DND-41 (cell line): Measurements from ENCODE around the gene YWHAG.

ENCODE experiments used
- ATAC-seq: fragments of 200-7000 bp; cut with Tn5 transposase; 3 replicates; pipeline ENCODE4 v1.9.1; 2021; ENCODE audit warnings: low read depth; ENCODE audit not compliant: insufficient read depth
- DNase-seq: peaks from one replicate; pipeline ENCODE4 v3.0.0-alpha.2; 2020
- H2AFZ ChIP-seq: 2 replicates; pipeline ENCODE4 v1.6.0; 2012; ENCODE audit warnings: low read depth, low read length
- H3K27ac ChIP-seq: 2 replicates; pipeline ENCODE4 v1.5.1; 2012; ENCODE audit warnings: low read length, inconsistent platforms
- H3K27me3 ChIP-seq: fragments of 200-600 bp; sonication (generic); 2 replicates; pipeline ENCODE4 v1.6.0; 2012; ENCODE audit warnings: low read length, mild to moderate bottlenecking, inconsistent platforms; ENCODE audit not compliant: insufficient read depth, poor library complexity
- H3K36me3 ChIP-seq: 2 replicates; pipeline ENCODE4 v1.5.1; 2012; ENCODE audit warnings: low read length, inconsistent platforms; ENCODE audit not compliant: insufficient read depth
- H3K4me1 ChIP-seq: 2 replicates; pipeline ENCODE4 v1.5.1; 2012; ENCODE audit warnings: mild to moderate bottlenecking, low read length; ENCODE audit not compliant: insufficient read depth
- H3K4me2 ChIP-seq: 2 replicates; pipeline ENCODE4 v1.6.0; 2012; ENCODE audit warnings: mild to moderate bottlenecking, moderate library complexity, low read length, inconsistent platforms; ENCODE audit not compliant: insufficient read depth
- H3K4me3 ChIP-seq, 2 experiments: fragments of 200-600 bp in 1 of 2; shearing (Covaris generic) in 1 of 2; 2 replicates each; pipeline ENCODE4 v1.5.1; 2012 to 2016; ENCODE audit warnings: inconsistent platforms in 2 of 2, low read length in 2 of 2, mild to moderate bottlenecking in 2 of 2, low read depth in 1 of 2, moderate library complexity in 1 of 2
- H3K79me2 ChIP-seq: 2 replicates; pipeline ENCODE4 v1.6.0; 2012; ENCODE audit warnings: low read length, inconsistent platforms; ENCODE audit not compliant: insufficient read depth
- H3K9ac ChIP-seq: 2 replicates; pipeline ENCODE4 v1.6.0; 2012; ENCODE audit warnings: low read depth, mild to moderate bottlenecking, inconsistent platforms, low read length, moderate library complexity
- H3K9me3 ChIP-seq: 2 replicates; pipeline ENCODE4 v1.5.1; 2012; ENCODE audit warnings: low read length, moderate library complexity, mild to moderate bottlenecking, inconsistent platforms; ENCODE audit not compliant: insufficient read depth, severe bottlenecking
- H4K20me1 ChIP-seq: 2 replicates; pipeline ENCODE4 v1.6.0; 2012; ENCODE audit warnings: low read length; ENCODE audit not compliant: insufficient read depth
- EZH2 ChIP-seq: IDR thresholded peaks from 3 replicates; pipeline ENCODE4 v1.6.1; 2012; ENCODE audit warnings: borderline replicate concordance, low read depth, mild to moderate bottlenecking, moderate library complexity, low read length, inconsistent platforms; ENCODE audit not compliant: severe bottlenecking
- TF ChIP-seq, protein P1 (sequence below): IDR thresholded peaks from 2 replicates; pipeline ENCODE4 v1.5.1; 2012; ENCODE audit warnings: borderline replicate concordance, low read length, moderate library complexity, mild to moderate bottlenecking; ENCODE audit not compliant: poor library complexity, severe bottlenecking; ENCODE audit errors: extremely low read depth

The YWHAG gene

GRCh38 chr7:76394957-76395356, 36.2 kb upstream of the YWHAG start:
- H4K20me1 ChIP-seq = no peaks in the 10 kb centered on the region
- DNase-seq (no peak), ATAC-seq (no peak)
- no peaks in the 10 kb centered on the region for H3K9me3 ChIP-seq
- no peaks in the 10 kb centered on the region for H3K36me3 ChIP-seq
- H3K9ac ChIP-seq = no peak overlapping the region
- no peaks in the 10 kb centered on the region for H3K27me3 ChIP-seq
- TF ChIP-seq, protein P1, sequence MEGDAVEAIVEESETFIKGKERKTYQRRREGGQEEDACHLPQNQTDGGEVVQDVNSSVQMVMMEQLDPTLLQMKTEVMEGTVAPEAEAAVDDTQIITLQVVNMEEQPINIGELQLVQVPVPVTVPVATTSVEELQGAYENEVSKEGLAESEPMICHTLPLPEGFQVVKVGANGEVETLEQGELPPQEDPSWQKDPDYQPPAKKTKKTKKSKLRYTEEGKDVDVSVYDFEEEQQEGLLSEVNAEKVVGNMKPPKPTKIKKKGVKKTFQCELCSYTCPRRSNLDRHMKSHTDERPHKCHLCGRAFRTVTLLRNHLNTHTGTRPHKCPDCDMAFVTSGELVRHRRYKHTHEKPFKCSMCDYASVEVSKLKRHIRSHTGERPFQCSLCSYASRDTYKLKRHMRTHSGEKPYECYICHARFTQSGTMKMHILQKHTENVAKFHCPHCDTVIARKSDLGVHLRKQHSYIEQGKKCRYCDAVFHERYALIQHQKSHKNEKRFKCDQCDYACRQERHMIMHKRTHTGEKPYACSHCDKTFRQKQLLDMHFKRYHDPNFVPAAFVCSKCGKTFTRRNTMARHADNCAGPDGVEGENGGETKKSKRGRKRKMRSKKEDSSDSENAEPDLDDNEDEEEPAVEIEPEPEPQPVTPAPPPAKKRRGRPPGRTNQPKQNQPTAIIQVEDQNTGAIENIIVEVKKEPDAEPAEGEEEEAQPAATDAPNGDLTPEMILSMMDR = no peak
- TF ChIP-seq EZH2 = no peak
- no peak overlapping the region for H3K4me2 ChIP-seq
- H3K79me2 ChIP-seq = no peaks in the 10 kb centered on the region
- H2AFZ ChIP-seq = no peak overlapping the region
- H3K4me1 ChIP-seq = peaks cover 16% of the 10 kb centered on the region
- no peak overlapping the region for H3K4me3 ChIP-seq
- H3K27ac ChIP-seq = no peak overlapping the region

DNA sequence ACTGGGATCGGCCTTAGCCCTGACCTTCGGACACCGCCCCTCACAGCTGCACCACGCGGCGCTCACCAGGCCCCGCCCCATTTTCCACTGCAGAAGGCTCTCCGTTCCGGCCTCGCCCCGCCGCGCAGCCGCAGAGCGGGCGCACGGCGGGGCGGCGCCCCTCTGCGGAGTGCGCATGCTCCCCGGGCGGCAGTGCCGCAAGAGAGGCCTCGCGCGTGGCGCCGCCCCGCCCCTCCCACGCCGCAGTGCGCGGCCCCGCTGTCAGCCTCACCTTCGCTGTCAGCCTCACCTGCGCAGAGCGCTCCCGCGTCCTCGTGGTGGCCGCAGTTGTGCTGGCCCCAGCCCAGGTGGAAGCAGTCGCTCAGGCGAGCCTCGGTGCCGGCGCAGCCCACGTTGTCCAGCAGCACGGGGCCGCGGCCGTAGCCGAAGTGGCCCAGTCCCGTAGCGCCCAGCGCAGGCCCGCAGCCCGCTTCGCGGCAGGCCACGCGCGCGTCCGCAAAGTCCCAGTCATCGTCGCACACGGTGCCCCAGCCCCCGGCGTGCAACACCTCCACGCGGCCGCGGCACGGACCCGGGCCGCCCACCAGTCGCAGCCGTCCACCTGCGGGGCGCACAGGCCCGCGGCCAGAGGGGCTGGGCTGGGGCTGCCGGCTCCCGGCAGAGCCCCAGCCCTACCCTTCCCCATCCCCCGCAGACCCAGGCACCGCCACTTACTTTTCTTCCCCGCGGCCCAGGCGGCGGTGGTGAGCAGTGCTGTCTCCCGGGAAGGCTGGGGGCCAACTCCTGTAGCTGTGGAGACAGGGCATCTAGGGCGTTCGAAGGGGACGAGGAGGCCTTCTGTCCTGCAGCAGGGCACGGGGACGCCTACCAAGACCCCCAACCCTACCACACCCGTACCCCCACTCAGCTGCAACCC, 34.6 kb upstream of the YWHAG start:
- Histone ChIP-seq H2AFZ (peak overlapping the region; percentile 91), H3K9ac (peak overlapping the region; percentile 69), H3K36me3 (no peaks in the 10 kb centered on the region), H3K27me3 (no peaks in the 10 kb centered on the region), H3K9me3 (no peaks in the 10 kb centered on the region), H3K79me2 (no peaks in the 10 kb centered on the region), H3K27ac (peak overlapping the region; percentile 76), H3K4me3 (peak overlapping the region; percentile 10 to 71; a peak in 3 of 4 replicates), H4K20me1 (no peaks in the 10 kb centered on the region), H3K4me1 (peaks cover 24% of the 10 kb centered on the region), H3K4me2 (peak overlapping the region; percentile 91)
- DNase-seq (peak; percentile 88), ATAC-seq (peak; percentile 94)
- TF ChIP-seq EZH2 = no peak
- TF ChIP-seq, protein P1 = no peak

DNA sequence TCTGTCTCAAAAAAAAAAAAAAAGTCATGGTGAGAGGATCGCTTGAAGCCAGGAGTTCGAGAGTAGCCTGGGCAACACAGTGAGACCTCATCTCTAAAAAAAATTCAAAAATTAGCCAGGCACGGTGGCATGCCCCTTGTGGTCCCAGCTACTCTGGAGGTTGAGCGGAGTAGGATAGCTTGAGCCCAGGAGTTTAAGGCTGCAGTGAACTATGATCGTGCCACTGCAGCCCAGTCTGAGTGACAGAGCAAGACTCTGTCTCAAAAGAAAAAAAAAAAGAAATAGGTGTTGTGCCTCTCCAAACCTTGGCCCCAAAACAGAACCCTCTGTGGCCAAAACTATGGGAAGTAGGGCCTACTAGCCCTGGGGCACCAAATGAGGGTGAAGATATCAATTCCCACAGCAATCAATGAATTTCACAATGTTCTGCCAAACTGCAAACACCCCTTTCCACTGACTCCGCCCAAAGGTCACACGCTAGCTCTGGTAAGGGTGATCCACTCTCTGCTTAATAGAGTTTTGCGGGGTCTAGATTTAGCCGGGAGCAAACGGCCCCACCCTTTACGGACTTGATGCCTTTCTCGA, 33.8 kb upstream of the YWHAG start:
- Histone ChIP-seq H3K79me2 (no peaks in the 10 kb centered on the region), H3K4me1 (peaks cover 24% of the 10 kb centered on the region), H3K27ac (peak overlapping the region; percentile 76), H3K9me3 (no peaks in the 10 kb centered on the region), H3K4me2 (peak overlapping the region; percentile 91), H3K4me3 (peak overlapping the region; percentile 8 to 71; a peak in 3 of 4 replicates), H2AFZ (peak overlapping the region; percentile 91), H3K36me3 (no peaks in the 10 kb centered on the region), H3K27me3 (no peaks in the 10 kb centered on the region), H4K20me1 (no peaks in the 10 kb centered on the region), H3K9ac (peak overlapping the region; percentile 69)
- DNase-seq (no peak), ATAC-seq (peak; percentile 70; the same call in 2 of the 3 replicates)
- TF ChIP-seq, protein P1 = no peak
- TF ChIP-seq EZH2 = no peak
